GM21447 (cell line): Measurements from ENCODE around the gene IFFO2.
"Not testable (repeated sequence)": the region's sequence is repeated elsewhere in the genome, so short reads cannot be mapped to it uniquely, and the experiment has no call there.

Experiments used
- ATAC-seq: cut with Tn5 transposase; IDR thresholded peaks from one replicate; pipeline ENCODE4 v1.9.1; 2021; ENCODE audit not compliant: unreplicated experiment

IFFO2 gene

DNA sequence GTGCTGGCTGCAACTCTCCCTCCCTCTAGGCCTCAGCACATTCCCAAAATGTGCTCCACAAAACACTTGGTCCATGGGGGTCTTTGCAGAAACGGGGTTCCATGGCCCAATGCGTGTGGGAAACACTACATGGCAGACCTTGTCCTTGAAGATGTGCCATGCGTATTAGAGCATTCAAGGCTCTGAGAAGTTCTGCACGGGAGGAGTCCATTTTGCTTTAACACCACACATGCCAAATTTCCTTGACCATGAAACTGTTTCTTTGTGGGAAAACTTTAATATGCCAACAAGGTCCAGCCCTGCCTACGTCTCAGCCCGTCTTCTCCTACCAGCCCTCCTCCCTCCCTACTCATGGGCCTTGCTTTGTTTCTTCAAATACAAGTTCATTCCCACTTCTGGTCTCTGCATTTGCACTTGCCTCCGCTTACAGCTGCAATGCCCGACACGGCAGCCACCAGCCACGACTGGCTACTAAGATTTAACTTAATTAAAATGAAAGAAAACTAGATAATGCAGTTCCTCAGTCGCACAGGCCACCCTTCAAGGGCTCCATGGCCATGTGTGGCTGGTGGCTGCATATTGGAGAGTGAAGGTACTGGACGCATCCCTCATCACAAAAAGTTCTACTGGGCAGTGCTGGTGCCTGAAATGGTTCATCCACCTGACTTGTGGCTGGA is 77.8 kb downstream of the IFFO2 start:
- no peak for ATAC-seq

DNA sequence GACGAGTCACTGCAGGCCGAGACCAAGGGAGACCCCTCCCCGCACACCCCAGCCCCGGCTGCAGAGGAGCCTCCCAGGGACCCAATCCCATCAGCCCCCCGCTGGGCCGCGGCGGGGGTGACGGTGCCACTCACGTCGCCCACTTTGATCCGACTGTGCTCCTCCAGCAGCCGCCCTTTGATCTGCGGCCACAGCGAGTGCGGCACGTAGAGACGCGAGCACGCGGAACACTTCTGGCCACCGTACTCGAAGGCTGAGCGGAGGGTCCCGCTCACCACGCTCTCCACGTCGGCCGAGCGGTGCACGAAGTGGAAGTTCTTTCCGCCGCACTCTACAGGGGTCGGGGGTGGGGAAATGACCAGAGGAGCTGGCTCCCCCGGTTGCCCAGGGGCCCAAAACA is 79.2 kb downstream of the IFFO2 start:
- no peak for ATAC-seq

GRCh38 chr1:18876210-18876609 is 80.3 kb downstream of the IFFO2 start:
- no peak for ATAC-seq

- no peak for ATAC-seq
These were observed 80.7 kb downstream of the IFFO2 start for GRCh38 chr1:18875796-18876128.

DNA sequence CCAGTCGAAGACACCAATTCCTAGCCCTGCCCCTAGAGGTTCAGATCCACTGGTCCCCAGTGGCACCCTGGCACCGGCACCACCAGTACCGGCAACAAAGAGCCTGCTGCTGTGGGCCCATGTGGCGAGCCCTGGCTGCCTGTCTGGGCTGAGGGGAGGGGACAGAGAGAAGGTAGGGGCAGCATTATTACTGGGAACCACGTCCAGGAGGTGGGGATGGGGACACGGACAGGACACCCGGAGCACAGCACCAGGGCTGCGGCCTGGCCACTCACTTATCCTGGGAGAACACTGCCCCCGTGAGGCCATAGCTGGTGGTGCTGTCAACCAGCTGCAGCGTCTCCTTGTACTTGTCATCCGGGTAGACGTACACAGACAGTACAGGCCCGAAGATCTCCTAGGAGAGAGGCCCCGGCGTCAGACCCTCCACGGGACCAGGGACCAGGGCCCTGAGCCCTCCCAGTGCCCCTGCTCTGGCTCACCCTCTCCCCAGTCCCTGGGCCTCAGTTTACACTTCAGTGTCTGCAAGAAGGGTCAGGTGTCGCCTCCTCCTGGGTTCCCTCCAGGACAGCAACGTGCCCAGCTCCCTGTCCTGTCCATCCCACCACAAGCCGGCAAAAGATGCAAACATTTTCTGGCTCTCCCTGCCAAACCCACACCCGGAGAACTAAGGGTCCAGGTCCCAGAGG is 81.2 kb downstream of the IFFO2 start:
- ATAC-seq = no peak

- no peak for ATAC-seq
These were observed 81.9 kb downstream of the IFFO2 start for GRCh38 chr1:18874600-18874999.

DNA sequence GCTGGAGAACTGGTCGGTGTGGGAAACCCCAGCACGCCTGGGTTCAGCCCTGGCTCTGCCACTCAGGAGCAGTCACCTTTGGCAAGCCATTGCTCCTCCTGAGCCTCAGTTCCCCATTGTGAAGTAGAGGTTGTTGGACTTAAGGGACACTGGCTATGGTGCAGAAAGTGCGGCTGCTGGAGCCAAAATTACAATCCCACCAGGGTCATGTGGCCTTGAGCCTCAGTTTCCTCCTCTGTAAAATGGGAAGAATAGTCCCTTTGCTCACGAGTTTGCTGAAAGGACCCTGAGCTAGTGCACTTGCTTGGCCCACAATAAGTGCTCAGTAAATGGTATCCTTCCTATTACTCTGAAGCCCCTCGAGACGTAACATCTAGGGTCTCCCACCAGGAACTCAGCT is 82.4 kb downstream of the IFFO2 start:
- no peak for ATAC-seq

GRCh38 chr1:18872071-18872611 is 84.3 kb downstream of the IFFO2 start:
- no peak for ATAC-seq

DNA sequence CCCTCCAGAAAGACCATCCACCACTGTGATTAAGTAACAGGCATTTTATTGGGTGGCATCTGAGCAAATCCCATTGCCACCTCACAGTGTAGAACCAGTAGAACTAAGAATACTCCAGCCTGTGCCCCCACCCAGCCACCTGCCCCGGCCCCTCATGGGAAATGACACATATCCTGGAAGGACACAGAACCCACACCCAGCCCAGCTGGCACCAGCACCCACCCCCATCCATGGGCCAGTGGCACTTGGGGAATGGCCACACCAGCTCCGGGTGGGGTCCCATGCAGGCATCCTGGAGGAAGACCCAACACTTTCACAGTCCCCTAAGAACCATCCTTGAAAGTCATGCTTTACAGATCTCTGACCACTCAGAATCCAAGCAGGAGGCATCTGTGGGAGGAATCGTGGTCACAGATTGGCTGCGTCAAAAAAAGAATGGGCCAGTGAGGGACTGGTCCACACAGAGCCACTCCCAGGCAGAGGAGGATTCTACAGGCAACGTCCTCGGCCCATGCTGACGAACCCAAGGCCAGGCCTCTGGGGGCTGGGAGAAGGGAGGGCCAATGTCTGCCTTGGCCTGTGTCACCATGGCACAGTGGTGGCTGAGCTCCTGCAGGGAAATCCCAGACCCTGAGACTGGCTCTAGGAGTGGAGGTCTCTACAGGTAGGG is 84.9 kb downstream of the IFFO2 start:
- no peak for ATAC-seq

DNA sequence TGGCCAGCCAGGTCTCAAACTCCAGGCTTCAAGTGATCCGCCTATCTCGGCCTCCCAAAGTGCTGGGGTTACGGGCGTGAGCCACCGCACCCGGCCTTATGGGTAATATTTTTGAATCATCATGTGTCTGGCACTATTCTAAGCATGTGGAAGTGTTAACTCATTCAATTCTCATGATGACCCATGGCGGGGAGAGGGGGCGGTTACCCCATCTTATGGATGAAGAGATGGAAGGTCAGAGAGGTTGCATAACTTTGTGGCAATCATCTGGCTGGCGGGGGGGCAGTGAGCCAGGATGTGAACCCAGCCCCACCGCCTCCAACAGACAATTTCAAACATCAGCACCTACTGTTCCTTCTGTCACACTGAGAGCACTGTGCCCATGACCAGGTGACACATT is 85.5 kb downstream of the IFFO2 start:
- ATAC-seq = no peak

DNA sequence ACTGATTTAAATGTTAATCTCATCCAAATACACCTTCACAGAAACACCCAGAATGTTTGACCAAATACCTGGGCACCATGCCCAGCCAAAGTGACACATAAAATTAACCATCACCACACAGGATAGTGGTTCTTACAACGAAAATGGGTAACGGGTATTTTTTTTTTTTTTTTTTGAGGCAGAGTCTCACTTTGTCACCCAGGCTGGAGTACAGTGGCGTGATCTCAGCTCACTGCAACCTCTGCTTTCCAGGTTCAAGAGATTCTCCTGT is 85.9 kb downstream of the IFFO2 start:
- ATAC-seq = not testable (repeated sequence)

- ATAC-seq = no peak
These were observed 86.5 kb downstream of the IFFO2 start for GRCh38 chr1:18869847-18870594.

GRCh38 chr1:18868801-18869424 is 87.6 kb downstream of the IFFO2 start:
- no peak for ATAC-seq

- ATAC-seq = no peak
These were observed 88.1 kb downstream of the IFFO2 start for GRCh38 chr1:18868354-18868753.

DNA sequence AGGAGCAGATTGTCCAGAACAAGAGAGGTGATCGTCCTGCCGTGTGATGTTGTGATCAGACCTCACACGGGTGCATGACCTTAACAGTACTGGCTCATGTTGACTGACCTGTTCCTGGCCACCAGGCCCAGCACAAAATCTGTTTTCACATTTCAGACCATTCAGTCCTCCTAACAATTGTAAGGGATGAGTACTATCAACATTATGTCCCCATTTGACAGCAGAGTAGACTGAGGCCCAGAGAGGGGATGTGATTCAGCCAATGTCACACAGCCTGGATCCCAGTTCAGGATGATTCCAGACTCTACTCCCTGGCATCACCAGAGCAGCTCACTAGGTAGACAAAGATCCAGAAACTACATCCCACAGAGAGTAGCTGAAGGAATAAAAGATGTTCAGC is 89.6 kb downstream of the IFFO2 start:
- ATAC-seq = no peak

GRCh38 chr1:18866314-18866713 is 90.2 kb downstream of the IFFO2 start:
- ATAC-seq = no peak

DNA sequence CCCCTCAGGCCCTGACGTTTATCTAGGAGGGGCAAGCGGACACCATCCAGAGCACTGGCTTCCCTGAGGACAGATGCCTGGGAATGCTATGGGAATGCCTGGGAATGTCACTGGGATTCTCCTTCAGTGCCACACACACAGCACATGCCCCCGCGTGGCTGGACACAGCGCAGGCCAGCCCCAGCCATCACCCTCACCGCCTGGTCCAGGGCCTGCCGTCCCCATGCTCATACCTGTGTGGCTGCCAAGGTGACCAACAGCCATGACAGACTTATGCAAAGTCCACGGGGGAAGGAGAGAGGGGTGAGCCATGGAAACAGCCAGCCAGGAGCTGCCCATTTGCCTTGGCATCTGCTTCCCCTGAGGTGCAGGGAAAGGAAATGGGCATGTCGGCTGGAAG is 91.3 kb downstream of the IFFO2 start:
- ATAC-seq = no peak

DNA sequence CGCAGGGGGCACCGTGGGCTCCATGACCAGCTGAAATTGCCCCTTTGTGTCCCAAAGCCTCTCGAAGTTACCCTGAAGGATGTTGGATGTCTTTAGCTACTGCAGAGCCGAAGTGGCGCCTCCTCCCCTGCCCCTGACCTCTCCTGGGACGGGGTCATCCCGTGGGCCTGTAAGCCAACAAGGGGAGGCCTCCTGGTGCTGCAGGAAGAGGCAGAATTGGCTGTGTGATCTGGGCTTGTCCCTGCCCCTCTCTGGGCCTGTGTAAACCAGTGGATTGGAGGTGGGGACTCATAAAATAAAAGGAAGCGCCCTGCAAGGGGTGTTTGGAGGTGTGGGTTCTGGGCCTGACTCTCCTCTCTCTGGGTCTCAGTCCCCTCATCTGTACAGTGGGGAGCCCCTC is 94.9 kb downstream of the IFFO2 start:
- ATAC-seq = no peak

GRCh38 chr1:18861082-18861481 is 95.4 kb downstream of the IFFO2 start:
- no peak for ATAC-seq

DNA sequence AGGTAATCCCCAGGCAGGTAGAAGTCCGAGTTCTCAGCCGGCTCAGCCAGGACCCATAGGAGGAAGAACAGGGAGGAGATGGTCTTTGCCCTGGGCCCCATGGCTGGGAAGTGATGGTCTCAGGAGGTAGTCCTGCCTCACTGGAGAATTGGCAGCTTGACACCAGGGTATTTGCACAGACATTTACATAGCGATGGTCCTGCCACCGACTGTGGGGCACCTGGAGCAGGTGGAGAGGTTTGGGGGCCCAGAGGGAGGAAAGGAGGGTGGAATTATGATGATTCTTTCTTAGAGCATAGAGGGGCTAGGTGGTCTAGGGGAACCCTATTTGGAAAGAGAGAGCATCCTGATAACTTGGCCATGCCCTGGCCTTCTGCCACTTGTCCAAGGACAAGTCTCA is 96.9 kb downstream of the IFFO2 start, which contains the start of gene TAS1R2:
TAS1R2 (minus strand) TSS at position 101 of the 400 bp plus-strand sequence; CDS start at position 101, 0 bp downstream.
- no peak for ATAC-seq

GRCh38 chr1:18858070-18858688 is 98.3 kb downstream of the IFFO2 start:
- ATAC-seq = no peak
